CD1c-positive myeloid dendritic cell (primary cell): ENCODE results near the gene BCAS1.

ENCODE experiments used
- DNase-seq: peaks from one replicate; pipeline ENCODE4 v3.0.0-alpha.2; 2016; ENCODE audit errors: extremely low spot score

Gene BCAS1

GRCh38 chr20:54103067-54103761 is 32.8 kb upstream of the BCAS1 start:
- DNase-seq, result peak; percentile 76

DNA sequence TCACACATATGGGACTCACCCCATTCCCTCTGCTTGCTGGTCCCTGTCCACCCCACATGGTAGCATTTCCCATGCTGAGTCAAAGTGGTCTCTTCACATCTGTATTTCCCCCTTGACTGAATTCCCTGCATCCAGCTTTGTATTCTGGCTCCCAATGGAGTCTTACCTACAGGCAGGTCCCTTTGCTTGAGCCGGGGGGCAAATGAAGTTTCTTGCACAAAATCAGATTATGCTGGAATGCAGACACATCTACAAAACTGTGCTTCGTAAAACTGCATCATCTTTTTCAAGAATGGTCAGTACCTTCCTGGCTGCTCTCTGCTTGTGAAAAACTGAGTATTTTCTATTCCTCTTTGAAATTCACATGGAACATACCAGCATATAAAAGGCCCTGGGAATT is 32.1 kb upstream of the BCAS1 start:
- no peak for DNase-seq

DNA sequence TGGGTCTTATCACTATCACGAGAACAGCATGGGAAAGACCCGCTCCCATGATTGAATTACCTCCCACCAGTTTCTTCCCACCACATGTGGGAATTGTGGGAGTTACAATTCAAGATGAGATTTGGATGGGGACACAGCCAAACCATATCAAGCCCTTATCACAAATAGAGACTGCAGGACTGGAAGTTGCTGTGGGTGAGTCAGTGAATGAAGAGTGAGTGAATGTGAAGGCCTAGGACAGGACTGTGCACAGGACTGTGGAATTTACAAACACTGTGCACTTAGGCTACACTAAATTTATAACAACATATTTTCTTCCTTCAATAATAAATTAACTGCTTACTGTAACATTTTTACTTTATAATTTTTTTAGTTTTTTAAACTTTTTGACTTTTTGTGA is 30.2 kb upstream of the BCAS1 start:
- no peak for DNase-seq

DNA sequence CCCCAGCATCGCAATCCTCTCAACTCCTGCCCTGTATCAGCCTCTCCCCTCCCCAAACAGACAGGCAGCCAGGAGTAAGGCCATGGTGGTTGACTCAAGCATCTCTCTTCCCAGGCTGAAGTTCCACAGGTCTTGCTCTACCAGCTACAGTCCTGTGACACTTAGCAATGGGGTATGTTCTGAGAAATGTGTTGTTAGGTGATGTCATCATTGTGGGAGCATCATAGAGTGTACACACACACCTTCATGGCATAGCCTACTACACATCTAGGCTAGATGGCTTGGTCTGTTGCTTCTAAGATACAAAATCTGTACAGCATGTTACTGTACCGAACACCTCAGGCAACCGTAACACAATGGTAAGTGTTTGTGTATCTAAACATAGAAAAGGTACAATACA is 29.5 kb upstream of the BCAS1 start:
- no peak for DNase-seq

DNA sequence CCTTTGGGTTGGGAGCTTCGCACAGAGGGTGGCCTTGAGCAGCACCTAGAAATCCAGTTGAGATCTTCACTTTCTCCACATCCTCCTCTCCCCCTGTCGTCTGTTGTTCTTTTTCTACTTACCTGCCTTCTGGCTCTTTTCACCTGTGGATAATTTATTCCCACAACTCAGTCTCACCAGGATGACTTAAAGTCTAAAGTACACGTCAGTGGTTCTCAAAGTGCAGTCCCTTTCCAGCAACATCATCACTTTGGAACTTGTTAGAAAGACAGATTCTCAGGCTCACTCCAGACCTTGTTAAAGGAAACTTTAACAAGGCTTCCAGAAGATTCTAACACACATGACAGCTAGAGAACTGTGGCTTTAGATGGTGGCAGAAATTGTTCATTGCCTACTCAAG is 27.7 kb upstream of the BCAS1 start:
- no peak for DNase-seq

DNA sequence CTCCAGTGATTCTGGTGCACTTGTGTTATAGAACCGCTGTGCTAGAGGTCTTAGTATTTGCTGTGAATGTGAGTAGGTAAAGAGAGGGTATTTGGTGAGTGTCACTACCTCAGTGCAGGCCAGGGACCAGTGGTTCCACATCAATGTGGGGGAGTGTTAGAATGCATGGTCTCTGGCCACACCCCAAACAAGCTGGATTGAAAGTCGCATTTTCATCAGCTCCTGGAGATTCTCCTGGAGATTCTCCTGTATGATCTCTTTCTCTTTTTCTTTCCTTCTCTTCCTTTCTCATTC is 26.8 kb upstream of the BCAS1 start:
- no peak for DNase-seq

DNA sequence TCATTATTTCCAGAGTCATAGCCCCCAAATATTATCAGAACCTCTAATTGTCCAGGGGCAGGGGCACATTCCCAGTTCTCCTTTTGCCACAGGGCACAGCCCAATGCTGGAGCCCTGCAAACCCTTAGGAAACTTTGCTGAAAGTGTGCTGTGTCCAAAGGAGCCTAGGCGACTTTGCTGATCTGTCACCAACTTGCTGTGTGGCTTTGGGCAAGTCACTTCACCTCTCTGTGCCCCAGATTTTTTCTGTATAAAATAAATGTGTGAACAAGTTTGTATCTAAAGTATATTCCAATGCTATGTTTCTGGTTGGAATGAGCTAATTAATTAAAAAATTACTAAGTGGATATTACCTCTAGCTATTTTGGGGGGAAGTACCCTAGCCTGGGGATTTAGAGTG is 25.4 kb upstream of the BCAS1 start:
- no peak for DNase-seq

DNA sequence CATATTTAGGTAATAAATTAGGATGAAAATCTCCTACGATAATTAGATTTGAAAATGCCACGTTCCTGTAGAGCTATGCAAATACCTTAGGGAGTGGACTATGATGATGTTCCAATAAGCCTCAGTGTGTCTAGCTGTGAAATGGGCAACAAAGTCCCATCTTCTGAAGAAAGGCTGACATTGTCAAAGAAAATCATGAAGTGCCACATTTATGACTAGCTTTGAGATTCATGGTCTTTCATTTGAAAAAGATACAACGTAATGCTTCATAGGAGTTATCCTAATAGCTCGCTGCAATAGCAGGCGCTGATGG is 23.8 kb upstream of the BCAS1 start:
- DNase-seq, result no peak

DNA sequence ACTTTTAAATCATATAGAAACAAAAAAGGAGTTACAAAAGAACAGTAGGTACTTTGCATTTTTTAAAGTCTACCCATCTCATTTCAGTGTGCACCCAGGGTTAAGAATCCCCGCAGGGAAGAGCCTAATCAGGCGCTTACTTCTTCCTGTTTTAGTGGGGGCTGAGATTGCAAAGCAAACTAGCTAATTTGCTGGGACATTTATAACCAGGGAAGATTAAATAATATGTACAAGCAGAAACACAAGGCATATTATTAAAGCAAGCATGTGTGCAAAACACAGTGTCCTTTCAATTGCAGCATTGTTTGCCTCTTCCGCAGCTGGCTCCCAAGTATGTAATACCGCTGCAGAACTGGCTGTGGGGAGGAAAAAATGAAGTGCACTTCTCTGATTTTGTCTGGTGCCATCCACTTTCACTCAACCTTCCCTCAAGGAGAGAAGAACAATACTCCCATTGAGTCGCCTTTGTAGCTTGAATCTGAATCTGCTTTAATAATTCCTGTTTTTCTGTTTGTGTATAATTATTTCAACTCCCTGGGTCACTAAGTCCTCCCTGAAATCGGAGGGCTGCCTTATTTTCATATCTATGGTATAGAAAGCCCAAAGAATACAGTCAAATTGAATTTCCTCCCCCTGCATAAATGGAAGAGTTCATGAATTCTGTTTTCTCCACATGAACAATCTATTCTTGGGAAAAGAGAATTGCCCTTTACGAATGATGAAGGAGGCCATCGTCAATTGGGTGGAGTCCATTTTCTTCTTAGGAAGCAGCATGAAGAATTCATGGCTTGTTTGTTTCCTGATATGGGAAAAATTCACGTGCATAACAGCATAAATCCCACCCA is 23.3 kb upstream of the BCAS1 start:
- no peak for DNase-seq

DNA sequence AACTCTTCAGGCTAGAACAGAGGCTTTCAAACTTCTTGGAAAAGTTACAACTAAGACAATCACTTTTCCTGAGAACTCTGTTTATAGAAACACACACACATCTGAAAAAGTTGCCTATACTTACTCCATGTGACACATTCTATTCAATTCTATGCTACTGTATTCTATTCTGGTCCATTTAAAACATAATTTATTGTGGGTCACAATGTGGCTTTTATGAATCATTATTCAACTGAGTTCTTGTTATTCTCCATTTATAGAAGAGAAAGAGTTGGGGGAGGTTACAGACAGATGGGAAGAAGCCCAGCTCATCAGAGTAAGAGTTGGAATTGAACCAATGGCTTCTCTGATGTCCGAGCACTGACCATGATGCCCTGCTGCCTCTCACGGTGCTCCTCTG is 21.6 kb upstream of the BCAS1 start:
- DNase-seq, result no peak

- DNase-seq, result no peak
Observed at GRCh38 chr20:54091120-54091480, 20.7 kb upstream of the BCAS1 start.

DNA sequence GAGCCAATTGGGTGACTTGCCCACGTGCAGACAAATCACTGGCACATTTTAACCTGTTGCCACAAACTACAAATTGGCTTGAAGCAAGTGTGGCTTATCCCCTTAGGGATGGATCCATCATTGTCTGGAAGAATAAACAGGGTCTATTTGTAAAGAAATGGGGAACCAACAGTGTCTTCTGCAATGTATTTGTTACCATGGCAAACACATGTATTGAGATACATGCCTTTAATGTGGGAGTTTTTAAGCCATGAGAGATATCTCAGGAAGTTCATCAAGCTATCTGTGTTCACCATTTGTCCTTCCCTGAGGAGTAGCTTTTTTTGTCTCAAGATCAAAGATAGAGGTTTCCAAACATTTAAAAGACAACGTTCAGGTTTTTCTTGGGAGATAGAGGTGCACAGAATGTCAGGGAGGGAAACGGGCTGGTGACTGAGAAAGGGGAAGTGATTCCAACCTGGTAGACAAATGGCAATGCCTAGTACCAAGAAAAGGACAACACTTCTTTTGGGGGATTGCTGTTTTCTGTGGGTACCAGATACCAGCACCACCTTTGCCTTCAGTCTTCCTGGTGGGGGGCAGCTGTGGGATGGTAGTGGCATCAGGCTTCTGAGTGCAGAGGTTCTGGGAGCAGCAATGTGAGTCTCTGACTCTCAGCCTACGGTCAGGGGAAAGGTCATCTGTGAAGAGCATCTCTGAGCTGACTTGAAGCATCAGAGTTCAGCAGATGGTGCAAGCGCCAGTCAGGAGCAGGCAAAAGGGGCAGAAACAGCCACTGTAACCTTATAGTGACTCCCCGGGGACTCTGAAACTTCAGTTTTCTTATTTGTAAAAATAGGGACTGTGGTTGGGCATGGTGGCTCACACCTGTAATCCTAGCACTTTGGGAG is 20.1 kb upstream of the BCAS1 start:
- DNase-seq, result peak; percentile 28

DNA sequence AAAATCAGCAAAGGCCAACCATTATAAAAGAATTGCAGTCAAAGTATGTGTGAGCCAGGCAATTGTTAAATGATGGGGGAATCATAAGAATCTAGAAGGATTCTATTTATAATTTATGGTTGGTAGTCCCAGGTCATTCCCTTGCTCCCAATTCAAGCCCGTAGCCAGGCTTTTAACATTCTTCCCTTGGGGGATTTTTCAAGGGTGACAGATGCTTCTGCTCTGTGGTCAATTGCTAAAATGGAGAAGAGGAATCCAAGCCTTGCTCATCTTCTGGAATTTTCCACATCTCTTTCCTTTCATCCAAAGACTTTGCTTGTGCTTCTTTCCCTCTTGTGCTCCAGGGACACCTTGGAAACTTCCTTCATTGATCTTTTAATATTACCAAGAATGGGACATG is 18.0 kb upstream of the BCAS1 start:
- no peak for DNase-seq

DNA sequence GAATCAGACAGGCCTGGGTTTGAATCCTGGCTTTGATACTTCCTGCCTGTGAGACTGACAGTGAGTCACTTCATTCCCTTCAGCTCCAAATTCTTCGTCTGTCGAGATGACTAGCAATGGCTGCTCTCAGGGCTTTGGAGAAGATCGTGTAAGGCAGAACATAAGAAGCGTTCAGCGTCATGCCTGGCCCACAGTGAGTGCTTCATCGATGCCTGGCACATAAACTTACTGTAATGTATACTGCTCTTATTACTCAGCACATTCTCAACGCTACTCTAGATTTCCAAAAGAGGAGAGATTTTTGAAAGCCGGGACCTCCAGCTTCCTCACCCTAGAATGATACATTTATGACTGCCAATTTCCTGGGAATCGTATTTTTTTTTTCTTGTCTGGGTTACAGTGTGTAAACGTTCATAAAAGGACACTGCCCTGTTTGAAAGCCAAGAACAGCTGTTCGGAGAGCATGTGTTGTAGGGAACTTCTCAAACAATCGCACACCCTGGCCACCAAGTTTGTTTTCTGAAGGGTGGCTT is 16.2 kb upstream of the BCAS1 start:
- DNase-seq, result no peak

GRCh38 chr20:54085910-54086309 is 15.5 kb upstream of the BCAS1 start:
- no peak for DNase-seq

DNA sequence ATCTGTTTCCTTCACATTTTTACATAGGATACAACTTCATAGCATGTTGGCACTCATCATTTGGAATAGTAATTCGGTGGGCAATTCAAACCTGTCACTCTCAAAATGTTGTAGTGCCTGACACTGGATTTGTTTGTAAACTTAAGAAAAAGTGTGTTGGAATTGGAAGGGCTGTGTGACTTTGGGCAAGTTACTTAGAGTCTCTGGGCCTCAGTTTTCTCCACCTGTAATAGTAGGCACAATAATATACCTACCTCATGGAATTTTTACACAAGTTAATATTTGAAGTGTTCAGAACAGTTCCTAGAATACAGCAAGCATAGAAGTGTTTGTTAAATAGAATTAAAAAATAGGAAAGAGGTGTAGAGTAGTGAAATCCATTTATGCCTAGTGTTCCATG is 15.0 kb upstream of the BCAS1 start:
- no peak for DNase-seq

GRCh38 chr20:54084727-54085388 is 14.5 kb upstream of the BCAS1 start:
- no peak for DNase-seq

- DNase-seq, result no peak
Observed at GRCh38 chr20:54084193-54084592, 13.8 kb upstream of the BCAS1 start.

GRCh38 chr20:54083459-54083858 is 13.1 kb upstream of the BCAS1 start:
- peak; percentile 8 for DNase-seq

DNA sequence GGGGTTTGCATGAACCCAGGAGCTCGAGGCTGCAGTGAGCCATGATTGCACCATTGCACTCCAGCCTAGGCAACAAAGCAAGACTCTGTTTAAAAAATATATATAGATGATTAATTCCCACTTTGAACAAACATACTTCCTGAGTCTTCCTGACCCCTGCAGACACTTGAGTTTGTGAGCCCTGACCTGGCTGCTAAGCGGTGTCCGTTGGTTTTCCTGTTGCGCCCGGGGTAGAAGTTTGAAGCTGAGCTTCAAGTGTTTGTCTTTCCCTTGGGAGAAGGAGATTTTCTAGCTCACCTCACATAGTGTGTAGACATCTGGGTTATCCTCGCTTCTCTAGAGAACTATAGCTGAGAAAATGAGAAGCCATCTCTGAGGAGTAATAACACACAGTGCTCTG is 11.7 kb upstream of the BCAS1 start:
- no peak for DNase-seq

DNA sequence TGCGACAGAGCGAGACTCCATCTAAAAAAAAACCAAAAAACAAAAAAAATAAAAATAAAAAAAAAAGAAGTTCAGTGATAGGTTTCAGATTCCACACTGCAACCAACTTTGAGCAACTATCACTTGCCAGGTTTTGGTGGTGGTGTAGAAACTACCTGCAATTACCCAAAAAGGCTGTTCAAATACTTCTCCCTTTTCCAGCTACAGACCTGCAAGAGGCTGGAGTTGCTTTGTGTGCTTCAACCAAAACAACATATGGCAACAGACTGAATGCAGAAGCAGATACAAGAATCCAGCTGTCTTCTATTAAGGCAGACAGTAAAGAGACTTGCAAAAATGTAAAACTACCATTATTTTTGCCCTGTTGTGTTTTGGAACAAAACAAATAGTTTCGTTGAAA is 9.3 kb upstream of the BCAS1 start:
- no peak for DNase-seq

DNA sequence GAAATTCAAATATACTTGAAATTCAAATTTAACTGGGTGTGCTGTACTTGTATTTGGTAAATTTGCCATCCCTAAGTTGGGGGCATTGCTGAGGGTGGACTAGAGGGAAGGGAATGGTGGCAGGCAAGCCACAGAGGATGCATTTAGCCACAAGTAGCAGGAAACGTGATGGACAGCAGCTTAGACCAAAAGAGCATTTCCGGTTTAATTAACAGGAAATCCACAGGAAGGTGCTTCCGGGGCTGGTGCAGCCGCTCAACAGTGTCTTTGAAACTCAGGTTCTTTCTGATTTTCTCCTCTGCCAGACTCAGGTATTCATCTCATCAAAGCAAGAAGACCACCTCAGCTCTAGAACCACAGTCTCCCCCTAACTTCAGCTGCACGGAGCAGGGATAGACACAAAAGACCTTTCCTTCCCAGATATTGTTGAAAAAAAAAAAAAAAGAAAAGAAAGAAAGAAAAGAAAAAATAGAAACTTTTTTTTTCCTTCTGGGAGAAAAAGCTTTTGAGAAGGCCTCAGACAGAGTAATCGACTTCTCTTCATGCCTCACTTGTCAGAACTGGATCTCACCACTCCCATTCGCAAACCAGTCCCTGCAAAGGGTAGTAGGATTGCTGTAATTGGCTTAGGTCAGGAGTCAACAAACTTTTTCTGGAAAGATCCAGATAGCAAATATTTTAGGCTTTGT is 8.0 kb upstream of the BCAS1 start:
- no peak for DNase-seq
